H1 (cell line): ENCODE results near the gene MFAP5. TPM values are rescaled to one million over a fixed set of nuclear protein-coding genes. Genes with fewer than 3 reads are reported as not detected.

Experiments
- CHD2 ChIP-seq: IDR thresholded peaks from 2 replicates; pipeline ENCODE4 v1.6.1; 2012; ENCODE audit warnings: low read length, improper control_type of control experiment
- CREB1 ChIP-seq: IDR thresholded peaks from 2 replicates; pipeline ENCODE4 v1.6.1; 2012; ENCODE audit warnings: inconsistent platforms
- GABPA ChIP-seq: IDR thresholded peaks from 2 replicates; pipeline ENCODE4 v1.6.1; 2011; ENCODE audit warnings: mild to moderate bottlenecking, low read length, moderate library complexity, borderline replicate concordance; ENCODE audit not compliant: insufficient read depth
- HDAC6 ChIP-seq: IDR thresholded peaks from one replicate; pipeline ENCODE4 v1.7.1; 2012; ENCODE audit warnings: low read depth, mild to moderate bottlenecking, inconsistent platforms, low read length, moderate library complexity
- KDM1A ChIP-seq: fragments of 200-600, 300-600 bp; sonication (generic); IDR thresholded peaks from 2 replicates; pipeline ENCODE4 v1.7.1; 2016; ENCODE audit warnings: mild to moderate bottlenecking, low read length, borderline replicate concordance
- NANOG ChIP-seq: IDR thresholded peaks from 2 replicates; pipeline ENCODE4 v1.6.1; 2011; ENCODE audit warnings: low read length, low read depth, mild to moderate bottlenecking, inconsistent platforms; ENCODE audit not compliant: insufficient read depth, poor library complexity, severe bottlenecking
- RNF2 ChIP-seq: fragments of 200-900, 300-1000 bp; sonication (generic); IDR thresholded peaks from 2 replicates; pipeline ENCODE4 v1.7.1; 2016; ENCODE audit warnings: borderline replicate concordance, low read depth, mild to moderate bottlenecking, antibody characterized with exemption, low read length; ENCODE audit not compliant: poor library complexity, severe bottlenecking; ENCODE audit errors: missing control alignments
- SIX5 ChIP-seq: IDR thresholded peaks from 2 replicates; pipeline ENCODE4 v1.6.1; 2011; ENCODE audit warnings: mild to moderate bottlenecking, low read depth, low read length
- SP1 ChIP-seq: IDR thresholded peaks from 2 replicates; pipeline ENCODE4 v1.6.1; 2011; ENCODE audit warnings: low read depth, low read length
- TAF1 ChIP-seq: IDR thresholded peaks from 2 replicates; pipeline ENCODE4 v1.6.1; 2011; ENCODE audit warnings: mild to moderate bottlenecking, low read depth, low read length
- TBP ChIP-seq: IDR thresholded peaks from 2 replicates; pipeline ENCODE4 v1.6.1; 2011; ENCODE audit warnings: low read depth, low read length, improper control_type of control experiment
- polyA plus RNA-seq, 7 experiments: library from polyadenylated mRNA; depleted of rRNA in 3 of 7; stranded (reverse) in 5 of 7; unstranded in 2 of 7; fragments of >200 nt in 5 of 7; fragments of 200-250 nt in 2 of 7; gene quantifications; 1 replicate in 5 of 7; 2 replicates in 1 of 7; 4 replicates in 1 of 7; pipeline versions ENCODE4 v1.2.1 to v1.2.3, GENCODE V29; 2011 to 2013; ENCODE audit warnings: missing spikeins in 2 of 7, mixed read lengths in 2 of 7
- total RNA-seq: library from RNA; stranded (reverse); fragmentation: NEBNext Ultra II Directional; extraction: Animal tissue kit (Norgen Biotek cat#: 25700); gene quantifications from 2 replicates; pipeline ENCODE4 v1.2.1, GENCODE V29; 2021
- TF ChIP-seq, protein P1 (sequence below): fragments of 300-600 bp; sonication (generic); IDR thresholded peaks from 2 replicates; pipeline ENCODE4 v1.7.1; 2012; ENCODE audit warnings: low read length, moderate library complexity, mild to moderate bottlenecking, inconsistent platforms; ENCODE audit not compliant: insufficient replicate concordance

Gene MFAP5
- total and polyA plus RNA-seq, 2 of the 8 experiments (the other 6 are each of a cell fraction or from before 2014, with no cell fraction given), result 0.60 to 0.86 TPM

DNA sequence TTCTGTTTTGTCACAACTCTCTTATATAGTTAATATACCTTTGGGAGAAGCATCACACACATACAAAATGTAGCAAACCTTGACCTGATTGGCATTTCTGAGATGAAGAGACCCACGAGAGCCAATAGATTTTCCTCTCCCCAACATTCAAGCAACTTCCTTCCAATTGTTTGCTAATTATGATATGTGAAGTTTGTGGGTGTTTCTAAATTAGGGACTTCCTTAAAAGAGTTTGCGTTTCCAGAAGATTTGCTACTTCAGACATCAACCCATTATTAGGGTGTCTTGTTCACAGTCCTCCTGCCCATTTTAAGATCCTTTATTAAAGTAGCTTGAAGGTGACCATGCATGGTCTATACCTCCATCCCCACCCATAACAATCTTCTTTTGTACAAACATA, 59.3 kb downstream of the MFAP5 start (continued):
- TF ChIP-seq, protein P1, sequence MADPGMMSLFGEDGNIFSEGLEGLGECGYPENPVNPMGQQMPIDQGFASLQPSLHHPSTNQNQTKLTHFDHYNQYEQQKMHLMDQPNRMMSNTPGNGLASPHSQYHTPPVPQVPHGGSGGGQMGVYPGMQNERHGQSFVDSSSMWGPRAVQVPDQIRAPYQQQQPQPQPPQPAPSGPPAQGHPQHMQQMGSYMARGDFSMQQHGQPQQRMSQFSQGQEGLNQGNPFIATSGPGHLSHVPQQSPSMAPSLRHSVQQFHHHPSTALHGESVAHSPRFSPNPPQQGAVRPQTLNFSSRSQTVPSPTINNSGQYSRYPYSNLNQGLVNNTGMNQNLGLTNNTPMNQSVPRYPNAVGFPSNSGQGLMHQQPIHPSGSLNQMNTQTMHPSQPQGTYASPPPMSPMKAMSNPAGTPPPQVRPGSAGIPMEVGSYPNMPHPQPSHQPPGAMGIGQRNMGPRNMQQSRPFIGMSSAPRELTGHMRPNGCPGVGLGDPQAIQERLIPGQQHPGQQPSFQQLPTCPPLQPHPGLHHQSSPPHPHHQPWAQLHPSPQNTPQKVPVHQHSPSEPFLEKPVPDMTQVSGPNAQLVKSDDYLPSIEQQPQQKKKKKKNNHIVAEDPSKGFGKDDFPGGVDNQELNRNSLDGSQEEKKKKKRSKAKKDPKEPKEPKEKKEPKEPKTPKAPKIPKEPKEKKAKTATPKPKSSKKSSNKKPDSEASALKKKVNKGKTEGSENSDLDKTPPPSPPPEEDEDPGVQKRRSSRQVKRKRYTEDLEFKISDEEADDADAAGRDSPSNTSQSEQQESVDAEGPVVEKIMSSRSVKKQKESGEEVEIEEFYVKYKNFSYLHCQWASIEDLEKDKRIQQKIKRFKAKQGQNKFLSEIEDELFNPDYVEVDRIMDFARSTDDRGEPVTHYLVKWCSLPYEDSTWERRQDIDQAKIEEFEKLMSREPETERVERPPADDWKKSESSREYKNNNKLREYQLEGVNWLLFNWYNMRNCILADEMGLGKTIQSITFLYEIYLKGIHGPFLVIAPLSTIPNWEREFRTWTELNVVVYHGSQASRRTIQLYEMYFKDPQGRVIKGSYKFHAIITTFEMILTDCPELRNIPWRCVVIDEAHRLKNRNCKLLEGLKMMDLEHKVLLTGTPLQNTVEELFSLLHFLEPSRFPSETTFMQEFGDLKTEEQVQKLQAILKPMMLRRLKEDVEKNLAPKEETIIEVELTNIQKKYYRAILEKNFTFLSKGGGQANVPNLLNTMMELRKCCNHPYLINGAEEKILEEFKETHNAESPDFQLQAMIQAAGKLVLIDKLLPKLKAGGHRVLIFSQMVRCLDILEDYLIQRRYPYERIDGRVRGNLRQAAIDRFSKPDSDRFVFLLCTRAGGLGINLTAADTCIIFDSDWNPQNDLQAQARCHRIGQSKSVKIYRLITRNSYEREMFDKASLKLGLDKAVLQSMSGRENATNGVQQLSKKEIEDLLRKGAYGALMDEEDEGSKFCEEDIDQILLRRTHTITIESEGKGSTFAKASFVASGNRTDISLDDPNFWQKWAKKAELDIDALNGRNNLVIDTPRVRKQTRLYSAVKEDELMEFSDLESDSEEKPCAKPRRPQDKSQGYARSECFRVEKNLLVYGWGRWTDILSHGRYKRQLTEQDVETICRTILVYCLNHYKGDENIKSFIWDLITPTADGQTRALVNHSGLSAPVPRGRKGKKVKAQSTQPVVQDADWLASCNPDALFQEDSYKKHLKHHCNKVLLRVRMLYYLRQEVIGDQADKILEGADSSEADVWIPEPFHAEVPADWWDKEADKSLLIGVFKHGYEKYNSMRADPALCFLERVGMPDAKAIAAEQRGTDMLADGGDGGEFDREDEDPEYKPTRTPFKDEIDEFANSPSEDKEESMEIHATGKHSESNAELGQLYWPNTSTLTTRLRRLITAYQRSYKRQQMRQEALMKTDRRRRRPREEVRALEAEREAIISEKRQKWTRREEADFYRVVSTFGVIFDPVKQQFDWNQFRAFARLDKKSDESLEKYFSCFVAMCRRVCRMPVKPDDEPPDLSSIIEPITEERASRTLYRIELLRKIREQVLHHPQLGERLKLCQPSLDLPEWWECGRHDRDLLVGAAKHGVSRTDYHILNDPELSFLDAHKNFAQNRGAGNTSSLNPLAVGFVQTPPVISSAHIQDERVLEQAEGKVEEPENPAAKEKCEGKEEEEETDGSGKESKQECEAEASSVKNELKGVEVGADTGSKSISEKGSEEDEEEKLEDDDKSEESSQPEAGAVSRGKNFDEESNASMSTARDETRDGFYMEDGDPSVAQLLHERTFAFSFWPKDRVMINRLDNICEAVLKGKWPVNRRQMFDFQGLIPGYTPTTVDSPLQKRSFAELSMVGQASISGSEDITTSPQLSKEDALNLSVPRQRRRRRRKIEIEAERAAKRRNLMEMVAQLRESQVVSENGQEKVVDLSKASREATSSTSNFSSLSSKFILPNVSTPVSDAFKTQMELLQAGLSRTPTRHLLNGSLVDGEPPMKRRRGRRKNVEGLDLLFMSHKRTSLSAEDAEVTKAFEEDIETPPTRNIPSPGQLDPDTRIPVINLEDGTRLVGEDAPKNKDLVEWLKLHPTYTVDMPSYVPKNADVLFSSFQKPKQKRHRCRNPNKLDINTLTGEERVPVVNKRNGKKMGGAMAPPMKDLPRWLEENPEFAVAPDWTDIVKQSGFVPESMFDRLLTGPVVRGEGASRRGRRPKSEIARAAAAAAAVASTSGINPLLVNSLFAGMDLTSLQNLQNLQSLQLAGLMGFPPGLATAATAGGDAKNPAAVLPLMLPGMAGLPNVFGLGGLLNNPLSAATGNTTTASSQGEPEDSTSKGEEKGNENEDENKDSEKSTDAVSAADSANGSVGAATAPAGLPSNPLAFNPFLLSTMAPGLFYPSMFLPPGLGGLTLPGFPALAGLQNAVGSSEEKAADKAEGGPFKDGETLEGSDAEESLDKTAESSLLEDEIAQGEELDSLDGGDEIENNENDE, result no peak
- TF ChIP-seq NANOG (no peak), TAF1 (no peak), SIX5 (no peak), TBP (no peak), CREB1 (no peak), GABPA (no peak), HDAC6 (no peak), SP1 (no peak), KDM1A (no peak), RNF2 (no peak), CHD2 (no peak)
